ENCODE results near the gene EBF4. TPM values are rescaled to one million over a fixed set of nuclear protein-coding genes. Genes with fewer than 3 reads are reported as not detected.
A peak's percentile ranks its signal among the peaks of the same experiment; 100 is the strongest.

The EBF4 gene
- total and polyA plus RNA-seq, 12 donors: 2.0 to 8.0 (median 3.7) TPM

DNA sequence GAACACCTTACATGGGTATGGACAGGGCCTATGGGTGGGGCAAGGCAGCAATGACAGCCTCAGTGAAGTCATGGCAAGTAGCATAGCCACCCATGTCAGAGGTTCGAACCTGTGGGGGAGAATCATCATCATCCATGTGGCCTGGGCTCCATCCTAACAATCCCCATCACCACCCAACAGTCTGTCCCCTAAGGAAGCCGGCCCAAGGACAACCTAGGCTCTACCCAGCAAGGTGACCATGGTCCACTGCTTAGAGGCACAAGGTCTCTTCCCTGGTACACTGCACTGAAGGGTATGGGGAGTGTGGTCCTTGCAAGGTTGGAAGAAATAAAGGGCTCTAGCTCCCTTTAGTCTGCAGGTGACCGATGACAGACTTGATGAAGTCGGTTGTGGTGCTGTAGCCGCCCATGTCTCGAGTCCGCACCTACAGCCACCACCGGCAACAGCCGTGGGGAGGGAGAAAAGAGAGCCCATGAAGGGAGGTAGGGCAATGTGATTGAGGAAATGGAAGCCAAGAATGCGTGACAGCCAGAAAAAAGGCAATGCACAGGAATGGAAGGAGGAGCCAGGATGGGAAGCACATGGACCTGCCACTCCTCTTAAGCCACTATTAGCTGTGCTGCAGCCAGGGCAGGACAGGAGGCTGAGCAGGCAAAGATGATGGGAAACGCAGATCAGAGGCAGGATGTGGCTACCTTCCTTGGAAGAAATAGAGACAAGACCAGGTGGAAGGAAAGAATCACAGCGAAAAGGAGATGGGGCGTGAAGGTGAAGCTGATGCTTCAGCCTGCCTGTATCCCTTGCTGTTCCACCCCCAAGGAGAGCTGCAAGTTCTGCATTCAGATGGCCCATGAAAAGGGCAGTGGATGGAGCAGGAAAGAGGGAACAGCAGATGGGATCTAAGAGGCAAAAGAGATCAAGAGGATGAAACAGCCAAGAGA is 33.9 kb upstream of the EBF4 start:
- DNase-seq (no peak), ATAC-seq (peak in 1 of 8 donors; percentile 14)
- Histone ChIP-seq H3K4me1 (peaks cover under 1 to 27% (median 19%) of the 10 kb centered on the region in 9 donors), H3K36me3 (peaks cover 12 to 96% (median 74%) of the 10 kb centered on the region in 9 donors), H3K9me3 (no peaks in the 10 kb centered on the region), H3K27me3 (no peaks in the 10 kb centered on the region), H3K4me3 (no peak overlapping the region), H3K27ac (no peak overlapping the region)
- intact Hi-C loops (cut with DNase I): no loop called here
- TF ChIP-seq, protein P1, sequence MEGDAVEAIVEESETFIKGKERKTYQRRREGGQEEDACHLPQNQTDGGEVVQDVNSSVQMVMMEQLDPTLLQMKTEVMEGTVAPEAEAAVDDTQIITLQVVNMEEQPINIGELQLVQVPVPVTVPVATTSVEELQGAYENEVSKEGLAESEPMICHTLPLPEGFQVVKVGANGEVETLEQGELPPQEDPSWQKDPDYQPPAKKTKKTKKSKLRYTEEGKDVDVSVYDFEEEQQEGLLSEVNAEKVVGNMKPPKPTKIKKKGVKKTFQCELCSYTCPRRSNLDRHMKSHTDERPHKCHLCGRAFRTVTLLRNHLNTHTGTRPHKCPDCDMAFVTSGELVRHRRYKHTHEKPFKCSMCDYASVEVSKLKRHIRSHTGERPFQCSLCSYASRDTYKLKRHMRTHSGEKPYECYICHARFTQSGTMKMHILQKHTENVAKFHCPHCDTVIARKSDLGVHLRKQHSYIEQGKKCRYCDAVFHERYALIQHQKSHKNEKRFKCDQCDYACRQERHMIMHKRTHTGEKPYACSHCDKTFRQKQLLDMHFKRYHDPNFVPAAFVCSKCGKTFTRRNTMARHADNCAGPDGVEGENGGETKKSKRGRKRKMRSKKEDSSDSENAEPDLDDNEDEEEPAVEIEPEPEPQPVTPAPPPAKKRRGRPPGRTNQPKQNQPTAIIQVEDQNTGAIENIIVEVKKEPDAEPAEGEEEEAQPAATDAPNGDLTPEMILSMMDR (IDR thresholded peaks at IDR 0.05): no peak
- 74 to 83% methylated on average over 13 of the region's 13 CpGs for WGBS, 2 donors

- no peaks in the 10 kb centered on the region for H3K9me3 ChIP-seq
- no peaks in the 10 kb centered on the region for H3K27me3 ChIP-seq
- peaks cover 12 to 87% (median 67%) of the 10 kb centered on the region in 9 donors for H3K36me3 ChIP-seq
- intact Hi-C loops (cut with DNase I): no loop called here
- TF ChIP-seq, protein P1 (IDR thresholded peaks at IDR 0.05): no peak
- H3K4me3 ChIP-seq: no peak overlapping the region
- no peak for ATAC-seq
- no peak for DNase-seq
- no peak overlapping the region for H3K27ac ChIP-seq
- H3K4me1 ChIP-seq: peaks cover 0 to 21% (median 13%) of the 10 kb centered on the region in 9 donors
- 86 to 89% methylated on average over 10 of the region's 10 CpGs for WGBS, 2 donors
These were observed 33.0 kb upstream of the EBF4 start for GRCh38 chr20:2659547-2659946.

GRCh38 chr20:2663364-2663886 is 29.2 kb upstream of the EBF4 start:
- TF ChIP-seq, protein P1 (IDR thresholded peaks at IDR 0.05): no peak
- Histone ChIP-seq H3K27ac (peak overlapping the region; percentile 55 to 98 (median 90)), H3K27me3 (no peaks in the 10 kb centered on the region), H3K4me3 (peak overlapping the region; percentile 71 to 94 (median 82)), H3K9me3 (no peaks in the 10 kb centered on the region), H3K36me3 (peaks cover 0 to 49% (median 30%) of the 10 kb centered on the region in 9 donors), H3K4me1 (peaks cover 0 to 23% (median 14%) of the 10 kb centered on the region in 9 donors)
- no peak for DNase-seq
- intact Hi-C loops (cut with DNase I): loop anchor here in 1 of 10 donors (10.0 kb wide), 1 partner anchor 181 kb away; the partner anchor contains the start of genes PCED1A and VPS16
- WGBS, 2 donors: 6 to 7% methylated on average over 12 to 13 of the region's 13 CpGs
- ATAC-seq: peak in 5 of 8 donors; percentile 3 to 36 (median 4)

Measured in heart right ventricle (tissue), 16 donors.